BJ (cell line): ENCODE measurements around the gene ADARB1. TPM values are rescaled to one million over a fixed set of nuclear protein-coding genes. Genes with fewer than 3 reads are reported as not detected.

Experiments used
- CTCF ChIA-PET: fragments of 350-600 bp; formaldehyde crosslinking; extraction: SDS; loops from one replicate; lab custom pipeline; 2021; ENCODE audit warnings: antibody characterized with exemption, inconsistent platforms; lab: Yijun Ruan, JAX
- POLR2A ChIA-PET: fragments of 300-600 bp; sonication (Branson Sonifier 250); formaldehyde crosslinking; extraction: SDS; loops from one replicate; lab custom pipeline; 2021; ENCODE audit warnings: antibody characterized with exemption; lab: Charles Lee
- DNase-seq: peaks from one replicate; pipeline ENCODE4 v3.0.0-alpha.2; 2011; ENCODE audit warnings: low read depth
- H3K27me3 ChIP-seq: 2 replicates; pipeline ENCODE4 v1.6.0; 2011; ENCODE audit warnings: low read length; ENCODE audit not compliant: control insufficient read depth, insufficient read depth
- H3K36me3 ChIP-seq: 2 replicates; pipeline ENCODE4 v1.5.1; 2011; ENCODE audit warnings: low read length; ENCODE audit not compliant: control insufficient read depth, insufficient read depth
- H3K4me3 ChIP-seq: 2 replicates; pipeline ENCODE4 v1.5.1; 2011; ENCODE audit warnings: low read depth, mild to moderate bottlenecking, control low read depth, low read length
- CTCF ChIP-seq: IDR thresholded peaks from 2 replicates; pipeline ENCODE4 v1.5.1; 2011; ENCODE audit warnings: low read depth, mild to moderate bottlenecking, control low read depth, inconsistent platforms, low read length, moderate library complexity; ENCODE audit not compliant: insufficient read depth
- polyA plus RNA-seq: library from polyadenylated mRNA; depleted of rRNA; stranded (reverse); fragments of >200 nt; gene quantifications from 2 replicates; pipeline ENCODE4 v1.2.3, GENCODE V29; 2011

Gene ADARB1
- polyA plus RNA-seq, 1 experiment = 10.9 TPM

GRCh38 chr21:45236481-45236880 is 162.1 kb downstream of the ADARB1 start:
- DNase-seq = no peak
- H3K36me3 ChIP-seq = no peaks in the 10 kb centered on the region
- H3K4me3 ChIP-seq = no peak overlapping the region
- POLR2A ChIA-PET = no interaction called here
- peaks cover 12% of the 10 kb centered on the region for H3K27me3 ChIP-seq
- CTCF ChIA-PET = interaction anchor here (1.0 to 1.1 kb wide), 2 partner anchors 31 to 96 kb away, joined by 3 read pairs; no protein-coding TSS in a partner anchor
- no peak for TF ChIP-seq CTCF

- DNase-seq = no peak
- H3K36me3 ChIP-seq = no peaks in the 10 kb centered on the region
- peaks cover 10% of the 10 kb centered on the region for H3K27me3 ChIP-seq
- ChIA-PET CTCF (interaction anchor here (1.0 to 1.1 kb wide), 3 partner anchors 10 to 97 kb away, joined by 3 read pairs; no protein-coding TSS in a partner anchor), POLR2A (no interaction called here)
- TF ChIP-seq CTCF = no peak
- no peak overlapping the region for H3K4me3 ChIP-seq
These were observed 163.0 kb downstream of the ADARB1 start for GRCh38 chr21:45237401-45237800.

- Histone ChIP-seq H3K4me3 (no peak overlapping the region), H3K36me3 (no peaks in the 10 kb centered on the region), H3K27me3 (peaks cover 2% of the 10 kb centered on the region)
- no peak for DNase-seq
- no peak for TF ChIP-seq CTCF
- CTCF ChIA-PET = interaction anchor here (1.1 to 1.4 kb wide), 2 partner anchors 11 to 101 kb away, joined by 3 to 5 read pairs; no protein-coding TSS in a partner anchor
- POLR2A ChIA-PET = no interaction called here
These were observed 167.0 kb downstream of the ADARB1 start for GRCh38 chr21:45241357-45241756.

GRCh38 chr21:45243603-45244002 is 169.2 kb downstream of the ADARB1 start:
- no peak for DNase-seq
- ChIA-PET CTCF (no interaction called here), POLR2A (no interaction called here)
- Histone ChIP-seq H3K4me3 (no peak overlapping the region), H3K27me3 (peaks cover 4% of the 10 kb centered on the region), H3K36me3 (no peaks in the 10 kb centered on the region)
- no peak for TF ChIP-seq CTCF

- Histone ChIP-seq H3K36me3 (no peaks in the 10 kb centered on the region), H3K27me3 (peaks cover 4% of the 10 kb centered on the region), H3K4me3 (no peak overlapping the region)
- DNase-seq = no peak
- ChIA-PET CTCF (no interaction called here), POLR2A (no interaction called here)
- TF ChIP-seq CTCF = no peak
These were observed 170.5 kb downstream of the ADARB1 start for GRCh38 chr21:45244799-45245340.
